ENCODE measurements around the gene ATP5PD. TPM values are rescaled to one million over a fixed set of nuclear protein-coding genes. Genes with fewer than 3 reads are reported as not detected.
A peak's percentile ranks its signal among the peaks of the same experiment; 100 is the strongest.

ATP5PD gene
- total RNA-seq, 1 donor from 2014 or later = 155 TPM

GRCh38 chr17:75091855-75092327 is 45.1 kb upstream of the ATP5PD start:
- H3K36me3 ChIP-seq = no peaks in the 10 kb centered on the region
- intact Hi-C loops (cut with DNase I) = no loop called here
- no peak for TF ChIP-seq CTCF (IDR thresholded peaks at IDR 0.05)
- peak overlapping the region; percentile 20 for H3K27ac ChIP-seq
- no peaks in the 10 kb centered on the region for H3K9me3 ChIP-seq
- H3K4me1 ChIP-seq = peaks cover 67% of the 10 kb centered on the region
- H3K4me3 ChIP-seq = no peak overlapping the region
- H3K27me3 ChIP-seq = no peaks in the 10 kb centered on the region
- ATAC-seq (no peak), DNase-seq (no peak)

- intact Hi-C loops (cut with DNase I) = no loop called here
- H3K9me3 ChIP-seq = no peaks in the 10 kb centered on the region
- no peak for DNase-seq
- no peaks in the 10 kb centered on the region for H3K27me3 ChIP-seq
- TF ChIP-seq CTCF (IDR thresholded peaks at IDR 0.05) = no peak
- no peaks in the 10 kb centered on the region for H3K36me3 ChIP-seq
- peak overlapping the region; percentile 20 for H3K27ac ChIP-seq
- peaks cover 73% of the 10 kb centered on the region for H3K4me1 ChIP-seq
- H3K4me3 ChIP-seq = no peak overlapping the region
- no peak for ATAC-seq
Measured at GRCh38 chr17:75090871-75091854, 44.4 kb upstream of the ATP5PD start.

- no peak for TF ChIP-seq CTCF (IDR thresholded peaks at IDR 0.05)
- peak; percentile 40 for ATAC-seq
- H3K36me3 ChIP-seq = no peaks in the 10 kb centered on the region
- peak overlapping the region; percentile 69 for H3K4me3 ChIP-seq
- no peaks in the 10 kb centered on the region for H3K27me3 ChIP-seq
- DNase-seq = no peak
- H3K27ac ChIP-seq = peak overlapping the region; percentile 93
- H3K9me3 ChIP-seq = no peaks in the 10 kb centered on the region
- peaks cover 60% of the 10 kb centered on the region for H3K4me1 ChIP-seq
- intact Hi-C loops (cut with DNase I) = no loop called here
Measured at GRCh38 chr17:75088465-75089417, 42.0 kb upstream of the ATP5PD start.

- intact Hi-C loops (cut with DNase I) = no loop called here
- ATAC-seq (peak; percentile 94), DNase-seq (peak; percentile 98)
- peak within 1 kb of the TSS; percentile 69 for H3K4me3 ChIP-seq
- TF ChIP-seq CTCF (IDR thresholded peaks at IDR 0.05) = no peak
- peaks cover 50% of the 10 kb centered on the region for H3K4me1 ChIP-seq
- no peaks in the 10 kb centered on the region for H3K27me3 ChIP-seq
- H3K36me3 ChIP-seq = no peaks in the 10 kb centered on the region
- peak within 1 kb of the TSS; percentile 93 for H3K27ac ChIP-seq
- no peaks in the 10 kb centered on the region for H3K9me3 ChIP-seq
Measured at GRCh38 chr17:75087558-75088453, 41.0 kb upstream of the ATP5PD start, which contains the start of gene SLC16A5. Gene SLC16A5, plus strand, starts transcription at chr17:75087954. Its CDS starts 5,683 bp downstream, at chr17:75093637.
